Stimulated activated CD8-positive, alpha-beta memory T cell treated with anti-CD3 and anti-CD28 coated beads, Interleukin-7, amount 100 ng/mL, for 48 hours (primary cell): ENCODE results near the gene SMAGP.

Experiments
- DNase-seq, 2 donors: peaks; one replicate each; pipeline ENCODE4 v3.0.0-alpha.2; 2020; ENCODE audit warnings: low read depth in 1 of 2; ENCODE audit errors: extremely low read depth in 1 of 2

The SMAGP gene

DNA sequence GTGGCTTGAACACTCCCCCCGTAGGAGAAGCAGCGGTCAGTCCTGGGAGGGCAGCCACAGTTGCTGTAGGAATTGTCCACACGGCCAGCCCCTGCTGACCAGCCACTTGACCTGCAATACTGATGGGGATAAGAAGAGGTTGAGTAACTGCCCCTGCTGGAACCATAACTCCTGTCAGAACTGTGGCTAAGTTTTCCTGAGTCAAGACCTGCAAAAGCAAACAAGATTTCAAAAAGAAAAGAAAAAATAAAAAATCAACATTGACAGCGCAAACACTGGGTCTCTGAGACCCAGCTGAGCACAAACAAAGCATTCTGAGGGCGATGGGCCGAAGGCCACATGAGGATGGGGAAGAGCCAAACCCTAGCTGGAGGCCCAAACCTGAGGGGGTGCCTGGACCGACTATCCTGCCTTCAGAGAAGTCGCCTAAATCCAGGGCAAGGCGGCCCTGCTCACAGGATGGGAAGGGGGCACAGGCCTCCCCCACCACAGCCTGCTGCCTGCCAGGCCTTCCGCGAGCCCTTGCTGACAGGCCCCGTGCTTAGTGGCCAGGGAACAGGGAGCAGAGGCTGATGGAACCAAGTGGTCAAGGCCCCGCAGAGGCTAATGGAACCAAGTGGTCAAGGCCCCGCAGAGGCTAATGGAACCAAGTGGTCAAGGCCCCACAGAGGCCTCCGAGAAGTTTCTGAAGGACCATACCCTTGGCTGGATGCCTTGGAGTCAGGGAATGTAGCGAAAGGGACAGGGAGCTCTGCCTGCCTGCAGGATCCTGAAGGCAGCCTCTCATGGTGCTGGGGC lies 71.4 kb downstream of the SMAGP start:
- DNase-seq = no peak

DNA sequence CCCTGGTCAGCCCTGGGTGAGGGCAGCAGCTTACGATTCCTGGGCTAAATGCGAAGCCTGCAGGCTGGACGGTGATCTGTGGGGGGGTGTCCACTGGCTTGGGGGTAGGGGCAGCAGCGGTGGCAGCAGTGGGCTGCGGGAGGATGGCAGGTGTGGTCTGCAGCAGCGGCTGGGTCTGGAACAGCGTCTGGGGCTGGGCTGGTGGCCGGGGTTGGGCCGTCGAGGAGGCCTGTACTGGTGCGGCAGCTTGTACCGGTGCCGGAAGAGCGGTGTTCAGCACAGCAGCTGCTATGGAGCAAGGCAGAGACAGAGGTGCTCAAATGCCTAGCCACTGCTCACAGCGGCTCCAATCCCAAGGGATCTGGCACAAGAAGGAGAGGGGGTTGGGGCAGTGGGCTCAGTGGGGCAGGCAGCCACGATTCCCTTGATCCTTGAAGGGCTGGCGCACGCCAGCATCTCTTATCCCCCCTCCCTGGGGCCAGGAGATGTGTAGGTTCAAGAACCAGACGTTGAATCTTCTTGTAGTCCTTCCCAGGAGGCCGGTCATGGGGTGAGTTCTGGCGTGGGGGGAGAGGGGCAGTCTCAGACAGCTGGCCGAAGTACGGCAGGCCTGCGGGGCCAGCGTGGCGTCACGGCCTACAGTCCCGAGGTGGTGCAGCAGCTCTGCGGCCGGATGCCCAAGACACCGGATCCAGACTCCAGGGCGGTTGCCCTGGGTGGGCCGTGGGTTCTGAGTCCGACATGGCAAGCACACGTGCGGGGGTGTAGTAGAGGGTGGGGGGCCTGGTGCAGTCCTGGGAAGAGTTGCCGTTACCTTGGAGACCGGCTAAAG lies 72.3 kb downstream of the SMAGP start:
- DNase-seq = no peak

DNA sequence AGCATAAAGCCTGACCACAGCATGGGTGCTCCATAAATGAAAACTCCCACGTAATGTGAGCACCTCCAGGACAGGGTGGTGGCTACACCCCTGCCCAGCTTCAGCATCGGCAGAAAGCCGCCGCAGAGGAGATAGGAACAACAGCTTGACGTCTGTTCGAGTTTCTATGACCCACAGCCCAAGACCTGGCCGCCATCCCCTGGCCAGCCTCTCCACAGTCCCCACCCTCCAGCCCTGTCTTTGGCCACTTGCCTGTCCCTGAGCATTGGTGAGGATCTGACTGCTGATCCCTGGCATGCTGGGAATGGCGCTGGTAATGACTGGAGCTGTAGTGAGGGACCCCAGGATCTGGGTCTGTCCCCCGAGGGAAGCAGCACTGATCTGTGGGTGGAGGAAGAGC lies 73.7 kb downstream of the SMAGP start:
- no peak for DNase-seq

DNA sequence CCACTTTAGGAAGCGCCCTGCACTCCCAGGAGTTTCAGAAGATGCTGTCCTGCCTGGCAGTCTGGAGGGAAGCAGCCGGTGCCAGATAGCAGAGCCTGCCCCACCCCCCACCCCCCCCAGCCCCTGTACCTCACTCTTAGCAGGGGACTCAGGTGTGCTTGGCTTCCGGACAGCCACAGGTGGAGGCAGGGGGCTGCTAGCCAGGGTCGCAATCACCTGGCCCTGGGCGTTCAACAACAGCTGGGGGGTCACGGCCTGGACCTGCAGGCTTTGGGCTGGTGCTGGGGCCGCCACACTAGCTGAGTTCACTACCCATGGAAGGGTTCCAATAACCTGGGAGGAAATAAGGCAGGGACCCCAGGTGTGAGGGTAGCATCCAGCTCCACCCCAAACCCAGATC lies 74.4 kb downstream of the SMAGP start:
- no peak for DNase-seq
